Measurements from ENCODE around the gene FHAD1.

- TF ChIP-seq BCLAF1 (IDR thresholded peaks at IDR 0.05), result no peak
- TF ChIP-seq KDM5A (IDR thresholded peaks at IDR 0.05; ENCODE audit: borderline replicate concordance, low read length), result no peak
- TF ChIP-seq E2F2 (CRISPR knock-in tag; IDR thresholded peaks at IDR 0.05; ENCODE audit: borderline replicate concordance), result no peak
- TF ChIP-seq SIN3A (IDR thresholded peaks at IDR 0.05; ENCODE audit: borderline replicate concordance, low read depth, low read length), result no peak
- no peak for TF ChIP-seq JUND (CRISPR knock-in tag; IDR thresholded peaks at IDR 0.05)
- TF ChIP-seq POLR2AphosphoS5 (IDR thresholded peaks at IDR 0.05; ENCODE audit: low read depth, low read length), result no peak
- no peak for TF ChIP-seq ESRRA (CRISPR knock-in tag; IDR thresholded peaks at IDR 0.05; ENCODE audit: low read depth)
- TF ChIP-seq ZNF530 (CRISPR knock-in tag; IDR thresholded peaks at IDR 0.05; ENCODE audit: low read depth), result no peak
- TF ChIP-seq PBX2 (CRISPR knock-in tag; IDR thresholded peaks at IDR 0.05), result no peak
- TF ChIP-seq ZNF274 (CRISPR knock-in tag; IDR thresholded peaks at IDR 0.05), result no peak
- TF ChIP-seq CTCF (CRISPR knock-in tag; IDR thresholded peaks at IDR 0.05), result no peak
- TF ChIP-seq E2F5 (CRISPR knock-in tag; conservative IDR thresholded peaks at IDR 0.05), result no peak
- TF ChIP-seq SRF (IDR thresholded peaks at IDR 0.05; ENCODE audit: low read depth, low read length), result no peak
Measured at GRCh38 chr1:15299806-15300205, 52.8 kb downstream of the FHAD1 start.

Measured in HepG2 (cell line).